ENCODE measurements around the gene CRISPLD2.

GRCh38 chr16:84795329-84796053, 24.3 kb upstream of the CRISPLD2 start:
- TF ChIP-seq EZH2 (IDR thresholded peaks at IDR 0.05; ENCODE audit: borderline replicate concordance, insufficient read depth, low read length, poor library complexity, severe bottlenecking): no peak
- TF ChIP-seq CTCF (IDR thresholded peaks at IDR 0.05; ENCODE audit: poor library complexity, severe bottlenecking): no peak
- TF ChIP-seq, protein P1, sequence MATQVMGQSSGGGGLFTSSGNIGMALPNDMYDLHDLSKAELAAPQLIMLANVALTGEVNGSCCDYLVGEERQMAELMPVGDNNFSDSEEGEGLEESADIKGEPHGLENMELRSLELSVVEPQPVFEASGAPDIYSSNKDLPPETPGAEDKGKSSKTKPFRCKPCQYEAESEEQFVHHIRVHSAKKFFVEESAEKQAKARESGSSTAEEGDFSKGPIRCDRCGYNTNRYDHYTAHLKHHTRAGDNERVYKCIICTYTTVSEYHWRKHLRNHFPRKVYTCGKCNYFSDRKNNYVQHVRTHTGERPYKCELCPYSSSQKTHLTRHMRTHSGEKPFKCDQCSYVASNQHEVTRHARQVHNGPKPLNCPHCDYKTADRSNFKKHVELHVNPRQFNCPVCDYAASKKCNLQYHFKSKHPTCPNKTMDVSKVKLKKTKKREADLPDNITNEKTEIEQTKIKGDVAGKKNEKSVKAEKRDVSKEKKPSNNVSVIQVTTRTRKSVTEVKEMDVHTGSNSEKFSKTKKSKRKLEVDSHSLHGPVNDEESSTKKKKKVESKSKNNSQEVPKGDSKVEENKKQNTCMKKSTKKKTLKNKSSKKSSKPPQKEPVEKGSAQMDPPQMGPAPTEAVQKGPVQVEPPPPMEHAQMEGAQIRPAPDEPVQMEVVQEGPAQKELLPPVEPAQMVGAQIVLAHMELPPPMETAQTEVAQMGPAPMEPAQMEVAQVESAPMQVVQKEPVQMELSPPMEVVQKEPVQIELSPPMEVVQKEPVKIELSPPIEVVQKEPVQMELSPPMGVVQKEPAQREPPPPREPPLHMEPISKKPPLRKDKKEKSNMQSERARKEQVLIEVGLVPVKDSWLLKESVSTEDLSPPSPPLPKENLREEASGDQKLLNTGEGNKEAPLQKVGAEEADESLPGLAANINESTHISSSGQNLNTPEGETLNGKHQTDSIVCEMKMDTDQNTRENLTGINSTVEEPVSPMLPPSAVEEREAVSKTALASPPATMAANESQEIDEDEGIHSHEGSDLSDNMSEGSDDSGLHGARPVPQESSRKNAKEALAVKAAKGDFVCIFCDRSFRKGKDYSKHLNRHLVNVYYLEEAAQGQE (IDR thresholded peaks at IDR 0.05; ENCODE audit: borderline replicate concordance): no peak
- TF ChIP-seq EP300 (conservative IDR thresholded peaks at IDR 0.05; ENCODE audit: poor library complexity, severe bottlenecking): no peak
